Measurements from ENCODE around the gene PARP14. TPM values are rescaled to one million over a fixed set of nuclear protein-coding genes. Genes with fewer than 3 reads are reported as not detected.
"Not testable (repeated sequence)": the region's sequence is repeated elsewhere in the genome, so short reads cannot be mapped to it uniquely, and the experiment has no call there.

The PARP14 gene
- polyA plus RNA-seq, 2 of the 4 experiments (the other 2 are of a cell fraction), result 7.5 to 23.6 TPM

GRCh38 chr3:122646146-122646988 is 34.3 kb upstream of the PARP14 start:
- Histone ChIP-seq H3K9me3 (0 out of 3 replicates have a peak, but pooled peaks cover 5% of the 10 kb centered on the region), H3K4me1 (peaks cover 4% of the 10 kb centered on the region; the same call in 1 of the 3 replicates), H3K4me2 (no peak overlapping the region), H3K27ac (no peak overlapping the region), H3K4me3 (no peak overlapping the region)
- ChIA-PET POLR2A (no interaction called here), CTCF (interaction anchor here (1.3 to 1.4 kb wide), 2 partner anchors 10 to 17 kb away, joined by 3 read pairs; no protein-coding TSS in a partner anchor)
- ATAC-seq (no peak), DNase-seq (ENCODE audit: low read depth in 1 of 2, low spot score in 1 of 2) (no peak), FAIRE-seq (no peak)
- TF ChIP-seq PHF8 (IDR thresholded peaks at IDR 0.05; ENCODE audit: borderline replicate concordance, low read depth), result no peak
- TF ChIP-seq EHMT2 (IDR thresholded peaks at IDR 0.05; ENCODE audit: low read depth), result no peak
- TF ChIP-seq BHLHE40 (IDR thresholded peaks at IDR 0.05; ENCODE audit: low read depth, low read length), result no peak
- TF ChIP-seq MYC (IDR thresholded peaks at IDR 0.05; ENCODE audit: borderline replicate concordance, low read length), result no peak
- WGBS (ENCODE audit: missing lambda C conversion rate), result 56% methylated on average over 5 of the region's 5 CpGs

DNA sequence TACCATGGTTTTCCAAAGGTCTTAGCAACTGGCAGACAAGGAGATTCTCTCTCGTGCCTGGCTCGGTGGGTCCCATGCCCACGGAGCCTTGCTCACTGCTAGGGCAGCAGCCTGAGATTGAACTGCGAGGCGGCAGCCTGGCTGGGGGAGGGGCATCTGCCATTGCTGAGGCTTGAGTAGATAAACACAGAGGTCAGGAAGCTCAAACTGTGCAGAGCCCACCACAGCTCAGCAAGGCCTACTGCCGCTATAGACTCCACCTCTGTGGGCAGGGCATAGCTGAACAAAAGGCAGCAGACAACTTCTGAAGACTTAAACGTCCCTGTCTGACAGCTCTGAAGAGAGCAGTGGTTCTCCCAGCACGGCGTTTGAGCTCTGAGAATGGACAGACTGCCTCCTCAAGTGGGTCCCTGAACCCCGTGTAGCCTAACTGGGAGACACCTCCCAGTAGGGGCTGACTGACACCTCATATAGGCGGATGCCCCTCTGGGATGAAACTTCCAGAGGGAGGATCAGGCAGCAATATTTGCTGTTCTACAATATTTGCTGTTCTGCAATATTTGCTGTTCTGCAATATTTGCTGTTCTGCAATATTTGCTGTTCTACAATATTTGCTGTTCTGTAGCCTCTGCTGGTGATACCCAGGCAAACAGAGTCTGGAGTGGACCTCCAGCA is 29.3 kb upstream of the PARP14 start:
- WGBS (ENCODE audit: missing lambda C conversion rate), result 7% methylated on average over 6 of the region's 11 CpGs
- H3K9me3 ChIP-seq; H3K4me1 ChIP-seq; H3K4me3 ChIP-seq; POLR2A ChIA-PET; FAIRE-seq; TF ChIP-seq FOSL2 (IDR thresholded peaks at IDR 0.05): not testable (repeated sequence)
- peak; percentile 32; the same call in 1 of the 2 replicates for TF ChIP-seq FOSL2 (CRISPR knock-in tag; IDR thresholded peaks at IDR 0.05)
- 0 out of 5 replicates have a peak, but pooled peaks of 1 of the 2 experiments have one; percentile 28 for TF ChIP-seq JUN (IDR thresholded peaks at IDR 0.05)
- TF ChIP-seq, protein P1, sequence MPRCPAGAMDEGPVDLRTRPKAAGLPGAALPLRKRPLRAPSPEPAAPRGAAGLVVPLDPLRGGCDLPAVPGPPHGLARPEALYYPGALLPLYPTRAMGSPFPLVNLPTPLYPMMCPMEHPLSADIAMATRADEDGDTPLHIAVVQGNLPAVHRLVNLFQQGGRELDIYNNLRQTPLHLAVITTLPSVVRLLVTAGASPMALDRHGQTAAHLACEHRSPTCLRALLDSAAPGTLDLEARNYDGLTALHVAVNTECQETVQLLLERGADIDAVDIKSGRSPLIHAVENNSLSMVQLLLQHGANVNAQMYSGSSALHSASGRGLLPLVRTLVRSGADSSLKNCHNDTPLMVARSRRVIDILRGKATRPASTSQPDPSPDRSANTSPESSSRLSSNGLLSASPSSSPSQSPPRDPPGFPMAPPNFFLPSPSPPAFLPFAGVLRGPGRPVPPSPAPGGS (IDR thresholded peaks at IDR 0.05), result peak; percentile 65; the same call in 1 of the 3 replicates
- peak; percentile 88 for TF ChIP-seq MAFK (IDR thresholded peaks at IDR 0.05; ENCODE audit: partially characterized antibody)
- peak; percentile 71 for TF ChIP-seq ZFP36 (IDR thresholded peaks at IDR 0.05; ENCODE audit: borderline replicate concordance, partially characterized antibody)
- TF ChIP-seq GATA3 (IDR thresholded peaks at IDR 0.05; ENCODE audit: borderline replicate concordance), result peak; percentile 59; the same call in 1 of the 2 replicates
- peak; percentile 86 to 93 for TF ChIP-seq CEBPB (IDR thresholded peaks at IDR 0.05)
- TF ChIP-seq HES2 (IDR thresholded peaks at IDR 0.05), result peak; percentile 88
- DNase-seq (ENCODE audit: low read depth in 1 of 2, low spot score in 1 of 2), result peak in 1 of 2 experiments; percentile 14
- Histone ChIP-seq H3K27ac (peak overlapping the region in 1 of 2 experiments; percentile 37; a peak in 1 of 6 replicates), H3K4me2 (peak overlapping the region; percentile 56)
- peak in 1 of 2 experiments; percentile 79; a peak in 3 of 6 replicates for ATAC-seq
- CTCF ChIA-PET, result interaction anchor here (0.8 to 1.1 kb wide), 2 partner anchors 28 to 348 kb away, joined by 3 to 4 read pairs; no protein-coding TSS in a partner anchor

DNA sequence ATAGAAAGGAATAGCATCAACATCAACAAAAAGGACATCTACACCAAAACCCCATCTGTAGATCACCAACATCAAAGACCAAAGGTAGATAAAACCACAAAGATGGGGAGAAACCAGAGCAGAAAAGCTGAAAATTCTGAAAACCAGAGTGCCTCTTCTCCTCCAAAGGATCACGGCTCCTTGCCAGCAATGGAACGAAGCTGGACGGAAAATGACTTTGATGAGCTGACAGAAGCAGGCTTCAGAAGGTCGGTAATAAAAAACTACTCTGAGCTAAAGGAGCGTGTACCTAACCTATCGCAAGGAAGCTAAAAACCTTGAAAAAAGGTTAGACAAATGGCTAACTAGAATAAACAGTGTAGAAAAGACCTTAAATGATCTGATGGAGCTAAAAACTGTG is 28.7 kb upstream of the PARP14 start:
- DNase-seq (ENCODE audit: low read depth in 1 of 2, low spot score in 1 of 2); POLR2A ChIA-PET; H3K9me3 ChIP-seq; FAIRE-seq; ATAC-seq; H3K4me3 ChIP-seq; H3K4me1 ChIP-seq: not testable (repeated sequence)
- H3K27ac ChIP-seq, result peak overlapping the region in 1 of 2 experiments; percentile 26; a peak in 1 of 6 replicates
- WGBS (ENCODE audit: missing lambda C conversion rate), result 21% methylated on average over 6 of the region's 6 CpGs
- peak overlapping the region; percentile 51; the same call in 2 of the 3 replicates for H3K4me2 ChIP-seq
- CTCF ChIA-PET, result interaction anchor here (1.0 to 1.4 kb wide), 2 partner anchors 12 to 27 kb away, joined by 3 to 4 read pairs; no protein-coding TSS in a partner anchor

GRCh38 chr3:122658336-122658735 is 22.3 kb upstream of the PARP14 start:
- POLR2A ChIA-PET; H3K4me1 ChIP-seq; FAIRE-seq; ATAC-seq; H3K9me3 ChIP-seq; DNase-seq (ENCODE audit: low read depth in 1 of 2, low spot score in 1 of 2); H3K4me3 ChIP-seq; H3K27ac ChIP-seq; H3K4me2 ChIP-seq: not testable (repeated sequence)
- WGBS (ENCODE audit: missing lambda C conversion rate), result 69% methylated on average over 4 of the region's 4 CpGs
- CTCF ChIA-PET, result interaction anchor here (1.5 kb wide), 1 partner anchor 21 kb away, joined by 6 read pairs; no protein-coding TSS in a partner anchor
